CD4-positive, alpha-beta T cell (primary cell): Measurements from ENCODE around the gene ATP2A3. TPM values are rescaled to one million over a fixed set of nuclear protein-coding genes. Genes with fewer than 3 reads are reported as not detected.

Source experiments
- ATAC-seq: fragments of 200-7000 bp; cut with Tn5 transposase; one replicate; pipeline ENCODE4 v1.10.0; 2022; ENCODE audit warnings: mild to moderate bottlenecking; ENCODE audit not compliant: poor library complexity
- CTCF ChIA-PET: fragments of 350-600 bp; sonication (Branson Sonifier 250); formaldehyde crosslinking; loops from one replicate; lab custom pipeline; 2021; ENCODE audit warnings: antibody characterized with exemption, inconsistent platforms; lab: Charles Lee
- POLR2A ChIA-PET: fragments of 350-600 bp; sonication (Branson Sonifier 250); formaldehyde crosslinking; loops from one replicate; lab custom pipeline; 2021; ENCODE audit warnings: antibody characterized with exemption, inconsistent platforms; lab: Charles Lee
- DNase-seq, 14 experiments: peaks; one replicate each; pipeline ENCODE4 v3.0.0-alpha.2; 2013 to 2020; ENCODE audit warnings: mixed read lengths in 2 of 14
- H3K27ac ChIP-seq, 2 donors: one replicate each; pipeline versions ENCODE4 v1.5.1 to v1.7.0; 2013; ENCODE audit warnings: low read length in 2 of 2, low read depth in 1 of 2, mild to moderate bottlenecking in 1 of 2
- H3K27me3 ChIP-seq, 2 experiments: 1 replicate in 1 of 2; 2 replicates in 1 of 2; pipeline versions ENCODE4 v1.6.1 to v1.7.0; 2013; ENCODE audit warnings: low read length in 2 of 2, control low read depth in 1 of 2, mild to moderate bottlenecking in 1 of 2, moderate library complexity in 1 of 2; ENCODE audit not compliant: insufficient read depth in 2 of 2, control insufficient read depth in 1 of 2
- H3K36me3 ChIP-seq: one replicate; pipeline ENCODE4 v1.6.1; 2013; ENCODE audit warnings: low read length, control low read depth; ENCODE audit not compliant: insufficient read depth
- H3K4me1 ChIP-seq: one replicate; pipeline ENCODE4 v1.6.1; 2013; ENCODE audit warnings: low read length, control low read depth; ENCODE audit not compliant: insufficient read depth
- H3K4me3 ChIP-seq: one replicate; pipeline ENCODE4 v1.5.1; 2013; ENCODE audit warnings: mild to moderate bottlenecking, low read length, moderate library complexity
- H3K9me3 ChIP-seq, 2 experiments: 1 replicate in 1 of 2; 2 replicates in 1 of 2; pipeline versions ENCODE4 v1.6.1 to v1.7.0; 2013; ENCODE audit warnings: low read length in 2 of 2, mild to moderate bottlenecking in 2 of 2, control low read depth in 1 of 2, moderate library complexity in 1 of 2; ENCODE audit not compliant: control insufficient read depth in 1 of 2, insufficient read depth in 1 of 2
- H3K27ac Mint-ChIP-seq: one replicate; pipeline ENCODE4 v1.8.0; 2020; ENCODE audit warnings: mixed read lengths
- H3K27me3 Mint-ChIP-seq: one replicate; pipeline ENCODE4 v1.8.0; 2021; ENCODE audit warnings: mixed read lengths
- H3K36me3 Mint-ChIP-seq: one replicate; pipeline ENCODE4 v1.8.0; 2021; ENCODE audit warnings: low read depth, mixed read lengths
- H3K4me1 Mint-ChIP-seq: one replicate; pipeline ENCODE4 v1.8.0; 2021; ENCODE audit warnings: low read depth, mixed read lengths
- H3K4me3 Mint-ChIP-seq: one replicate; pipeline ENCODE4 v1.8.0; 2020; ENCODE audit warnings: mild to moderate bottlenecking, mixed read lengths
- H3K9me3 Mint-ChIP-seq: one replicate; pipeline ENCODE4 v1.8.0; 2020; ENCODE audit warnings: mixed read lengths
- CTCF ChIP-seq: fragments of 200-600 bp; IDR thresholded peaks from one replicate; pipeline ENCODE4 v1.8.0; 2022; ENCODE audit warnings: antibody characterized with exemption, mild to moderate bottlenecking
- intact Hi-C, 2 experiments: fragments of 100-400 bp; cut with DNase I in 1 of 2; cut with micrococcal nuclease in 1 of 2; formaldehyde crosslinking; loops; one replicate each; pipeline versions ENCODE4 v1.15.1 to v1.9.0; 2023 to 2025; cut with DNase I, micrococcal nuclease
- total RNA-seq, 174 experiments: library from RNA in 2 of 174; stranded (reverse) in 2 of 174; gene quantifications; one replicate each; pipeline ENCODE4 v1.2.3 and lab custom pipeline; 2021 to 2026

The ATP2A3 gene
- total RNA-seq, 2 experiments from 2014 or later = 197 to 199 TPM

- Mint-ChIP-seq H3K27me3 (no peaks in the 10 kb centered on the region), H3K4me1 (peaks cover 35% of the 10 kb centered on the region), H3K27ac (peak overlapping the region; percentile 20), H3K4me3 (peak overlapping the region; percentile 81), H3K36me3 (peaks cover 22% of the 10 kb centered on the region), H3K9me3 (no peaks in the 10 kb centered on the region)
- Histone ChIP-seq H3K36me3 (no peaks in the 10 kb centered on the region), H3K27me3 (no peaks in the 10 kb centered on the region), H3K9me3 (no peaks in the 10 kb centered on the region), H3K4me1 (peaks cover 38% of the 10 kb centered on the region), H3K4me3 (no peak overlapping the region), H3K27ac (no peak overlapping the region)
- ChIA-PET CTCF (no interaction called here), POLR2A (interaction anchor here (5.6 kb wide), 1 partner anchor 176 kb away, joined by 40 read pairs; the partner anchor contains the start of genes CYB5D2 and ZZEF1)
- no peak for TF ChIP-seq CTCF
- intact Hi-C loops = loop anchor here (1.0 to 5.0 kb wide), 2 partner anchors 43 to 120 kb away; partner anchors contain the start of gene NCBP3 (in 1 of the 2)
- DNase-seq (no peak), ATAC-seq (no peak)
Measured at GRCh38 chr17:3966720-3967363, 2.6 kb upstream of the ATP2A3 start.

GRCh38 chr17:3965118-3965800 lies 1.0 kb upstream of the ATP2A3 start:
- DNase-seq = peak; percentile 44 to 81 (median 58)
- ATAC-seq = peak; percentile 58
- H3K4me3 Mint-ChIP-seq = peak overlapping the region; percentile 92
- H3K27me3 ChIP-seq = no peaks in the 10 kb centered on the region
- ChIA-PET POLR2A (interaction anchor here (0.6 to 5.6 kb wide), 25 partner anchors 11 to 416 kb away, joined by 3 to 40 read pairs (median 3); partner anchors contain the start of genes CAMKK1, CYB5D2, HASPIN and NCBP3), CTCF (interaction anchor here (0.5 to 2.2 kb wide), 8 partner anchors 19 to 228 kb away, joined by 3 to 9 read pairs (median 4); partner anchors contain the start of genes CAMKK1 and NCBP3)
- H3K9me3 Mint-ChIP-seq = no peaks in the 10 kb centered on the region
- peaks cover 52% of the 10 kb centered on the region for H3K4me1 ChIP-seq
- no peak for TF ChIP-seq CTCF
- H3K27me3 Mint-ChIP-seq = no peaks in the 10 kb centered on the region
- H3K27ac Mint-ChIP-seq = peak overlapping the region; percentile 92
- H3K36me3 Mint-ChIP-seq = peaks cover 33% of the 10 kb centered on the region
- peaks cover 51% of the 10 kb centered on the region for H3K4me1 Mint-ChIP-seq
- intact Hi-C loops = loop anchor here in 1 of 2 experiments (2.0 to 5.0 kb wide), 2 partner anchors 40 to 118 kb away; partner anchors contain the start of gene NCBP3
- peak overlapping the region; percentile 65 for H3K4me3 ChIP-seq
- H3K27ac ChIP-seq = peak overlapping the region; percentile 57 to 84
- peaks cover 6% of the 10 kb centered on the region for H3K36me3 ChIP-seq
- H3K9me3 ChIP-seq = no peaks in the 10 kb centered on the region
